ENCODE data around the gene RXFP4.

RXFP4 gene

DNA sequence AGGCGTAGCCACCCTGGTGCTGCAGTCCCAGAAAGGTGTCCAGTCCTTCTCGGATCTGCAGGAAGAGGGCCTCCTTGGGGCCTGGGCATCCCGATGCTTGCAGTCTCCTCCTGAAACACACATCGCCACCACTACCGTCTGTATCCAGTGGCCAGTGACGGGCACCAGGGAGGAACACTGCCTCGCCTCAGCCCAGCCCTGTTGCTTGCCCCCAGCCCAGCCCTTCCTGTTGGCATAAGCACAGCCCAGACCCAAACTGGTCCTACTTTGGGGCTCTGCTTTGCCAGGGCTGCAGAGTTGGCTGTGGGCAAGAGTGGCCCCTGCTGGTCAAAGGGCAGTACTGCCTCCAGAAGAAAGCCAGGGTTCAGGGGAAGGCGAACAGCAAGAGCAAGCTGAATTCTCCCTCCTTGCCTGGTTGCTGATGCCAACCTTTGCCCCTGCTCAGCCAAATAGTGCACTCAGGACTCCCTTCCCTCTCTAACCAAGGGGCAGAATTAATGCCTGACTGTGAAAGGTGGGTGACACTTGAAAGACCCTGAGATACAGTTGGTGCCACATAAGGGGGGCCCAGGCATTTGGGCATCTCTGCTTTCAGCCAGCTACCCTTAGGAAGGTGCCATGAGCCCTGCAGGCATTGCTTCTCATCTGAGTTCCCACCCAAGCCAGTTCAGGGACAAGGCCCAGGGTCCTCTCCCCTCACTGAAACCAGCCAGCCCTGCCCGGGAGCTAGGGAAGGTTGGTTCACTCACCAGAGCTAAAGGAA lies 48.0 kb downstream of the RXFP4 start:
- WGBS (ENCODE audit: insufficient coverage, insufficient read length), result no CpG with 5 or more reads among the region's 9 CpGs
- Histone ChIP-seq H3K36me3 (ENCODE audit: control insufficient read depth, insufficient read depth, low read length) (no peaks in the 10 kb centered on the region), H3K4me3 (ENCODE audit: low read length) (no peak overlapping the region), H3K9me3 (ENCODE audit: control insufficient read depth, insufficient read depth, low read length) (no peaks in the 10 kb centered on the region), H3K4me1 (ENCODE audit: control insufficient read depth, insufficient read depth, low read length) (peaks cover 3% of the 10 kb centered on the region; the same call in 1 of the 2 replicates), H3K27ac (ENCODE audit: low read length) (no peak overlapping the region), H3K27me3 (ENCODE audit: control insufficient read depth, insufficient read depth, low read length) (no peaks in the 10 kb centered on the region)
- no peak for DNase-seq (ENCODE audit: low read depth, low spot score)

DNA sequence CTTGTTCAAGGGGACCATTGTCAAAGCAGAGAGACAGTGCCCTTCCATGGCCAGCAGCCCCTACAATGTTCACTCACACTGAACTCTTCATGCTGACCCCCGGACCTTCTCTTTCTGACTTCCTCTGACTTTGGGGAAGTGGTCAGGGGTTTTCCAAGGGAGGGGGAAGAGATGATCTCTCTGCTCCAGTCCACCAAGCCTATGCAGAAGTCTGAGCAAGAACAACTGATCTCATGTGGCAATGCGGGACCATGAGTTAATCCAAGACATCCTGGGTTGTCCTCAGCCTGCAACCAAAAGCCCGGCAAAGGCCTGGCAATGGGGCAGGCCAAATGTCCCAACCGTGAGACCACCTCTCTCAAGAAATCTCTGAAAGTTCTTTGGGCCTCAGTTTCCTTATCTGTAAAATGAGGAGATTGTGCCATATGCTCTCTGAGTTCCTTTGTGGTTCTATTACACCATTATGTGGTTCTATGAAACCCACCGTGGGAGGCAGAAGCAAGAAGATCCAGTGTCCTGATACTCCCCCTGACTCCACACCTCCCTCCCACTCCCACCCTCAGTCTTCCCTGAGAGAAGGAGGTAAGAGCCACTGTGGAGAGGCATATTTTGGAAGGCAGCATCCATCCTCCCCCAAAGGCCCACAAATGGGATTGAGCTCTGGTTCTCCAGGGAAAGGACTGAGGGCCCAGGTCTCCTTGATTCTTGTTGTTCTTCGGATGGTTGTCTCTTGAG lies 48.7 kb downstream of the RXFP4 start:
- Histone ChIP-seq H3K9me3 (ENCODE audit: control insufficient read depth, insufficient read depth, low read length) (no peaks in the 10 kb centered on the region), H3K27ac (ENCODE audit: low read length) (no peak overlapping the region), H3K4me1 (ENCODE audit: control insufficient read depth, insufficient read depth, low read length) (peaks cover 3% of the 10 kb centered on the region; the same call in 1 of the 2 replicates), H3K27me3 (ENCODE audit: control insufficient read depth, insufficient read depth, low read length) (no peaks in the 10 kb centered on the region), H3K4me3 (ENCODE audit: low read length) (no peak overlapping the region), H3K36me3 (ENCODE audit: control insufficient read depth, insufficient read depth, low read length) (no peaks in the 10 kb centered on the region)
- no CpG with 5 or more reads among the region's 6 CpGs for WGBS (ENCODE audit: insufficient coverage, insufficient read length)
- DNase-seq (ENCODE audit: low read depth, low spot score), result no peak

Measured in iPS DF 6.9 (cell line).